Subcutaneous adipose tissue (tissue), 4 donors: ENCODE results near the gene ASXL1. TPM values are rescaled to one million over a fixed set of nuclear protein-coding genes. Genes with fewer than 3 reads are reported as not detected.

Experiments used
- CTCF ChIP-seq: fragments of 450-650 bp; IDR thresholded peaks from one replicate; pipeline ENCODE4 v1.5.1; 2016; ENCODE audit warnings: low read depth, mild to moderate bottlenecking, control low read depth, antibody characterized with exemption, moderate library complexity
- total RNA-seq, 4 donors: library from RNA; depleted of rRNA; stranded (reverse); fragments of >200 nt; gene quantifications; one replicate each; pipeline ENCODE4 v1.1.0, GENCODE V29; 2016

The ASXL1 gene
- total RNA-seq, 4 donors from 2014 or later, result 77.0 to 125 (median 81.6) TPM

GRCh38 chr20:32368323-32368722 lies 10.2 kb downstream of the ASXL1 start:
- TF ChIP-seq CTCF, result no peak

- no peak for TF ChIP-seq CTCF
Observed at GRCh38 chr20:32368925-32369324, 10.8 kb downstream of the ASXL1 start.

DNA sequence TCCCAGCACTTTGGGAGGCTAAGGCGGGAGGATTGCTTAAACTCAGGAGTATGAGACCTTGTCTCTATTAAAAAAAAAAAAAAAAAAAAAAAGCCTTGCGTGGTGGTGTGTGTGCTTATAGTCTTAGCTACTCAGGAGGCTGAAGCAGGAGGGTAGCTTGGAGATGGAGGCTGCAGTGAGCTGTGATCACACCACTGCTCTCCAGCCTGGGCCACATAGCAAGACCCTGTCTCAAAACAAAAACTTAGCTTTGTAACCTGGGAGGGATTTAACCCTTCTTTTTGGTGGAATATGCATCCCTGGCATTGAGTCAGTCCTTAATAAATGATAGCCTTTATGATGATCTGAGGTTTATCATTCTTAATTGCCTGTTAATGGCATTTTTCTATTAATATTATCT lies 12.8 kb downstream of the ASXL1 start:
- TF ChIP-seq CTCF, result no peak

DNA sequence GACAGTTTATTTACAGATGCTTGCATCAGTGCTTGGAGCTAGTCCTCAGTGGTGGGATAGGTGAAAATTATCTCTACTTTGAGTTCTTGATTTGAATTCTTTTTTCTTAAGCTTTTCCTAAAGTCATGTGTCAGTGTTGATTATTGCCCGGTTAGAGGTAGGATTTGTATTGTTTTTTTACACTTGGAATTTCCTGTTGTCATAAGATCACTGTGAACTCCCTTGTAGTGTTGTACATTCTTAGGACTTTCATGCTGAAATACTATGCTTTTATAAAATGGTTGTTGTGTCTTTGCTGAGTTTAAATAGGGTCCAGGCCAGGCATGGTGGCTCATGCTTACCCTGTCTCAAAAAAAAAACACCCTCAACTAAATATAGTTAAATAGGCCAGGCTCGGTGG lies 20.3 kb downstream of the ASXL1 start:
- no peak for TF ChIP-seq CTCF

DNA sequence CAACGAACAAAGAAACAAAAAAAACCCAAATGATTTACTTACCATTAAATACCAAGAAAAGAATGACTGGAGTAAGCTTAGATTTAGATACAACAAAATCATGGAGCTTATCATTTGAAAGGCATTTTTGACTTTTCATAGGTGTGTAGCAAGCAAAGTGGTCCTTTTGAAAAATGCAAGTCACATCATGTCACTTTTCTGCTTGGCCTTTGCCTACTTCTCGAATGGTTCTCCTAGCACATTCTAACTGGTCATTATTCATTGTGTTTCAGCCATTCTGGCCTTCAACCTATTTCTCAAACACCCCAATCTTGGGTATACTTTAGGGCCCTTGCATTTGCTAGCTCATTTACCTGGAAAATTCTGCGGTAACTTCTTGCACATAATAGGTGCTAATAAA lies 22.6 kb downstream of the ASXL1 start:
- no peak for TF ChIP-seq CTCF

GRCh38 chr20:32382102-32382950 lies 24.2 kb downstream of the ASXL1 start:
- TF ChIP-seq CTCF, result no peak

GRCh38 chr20:32385541-32385940 lies 27.4 kb downstream of the ASXL1 start:
- TF ChIP-seq CTCF, result no peak
